K562 (cell line): ENCODE data around the gene PPP6R3. TPM values are rescaled to one million over a fixed set of nuclear protein-coding genes. Genes with fewer than 3 reads are reported as not detected.
A peak's percentile ranks its signal among the peaks of the same experiment; 100 is the strongest.

ENCODE experiments used
- ATAC-seq: fragments of 200-7000 bp; cut with Tn5 transposase; 3 replicates; pipeline ENCODE4 v1.9.1; 2020; ENCODE audit warnings: moderate library complexity
- BruUV-seq: library from RNA; stranded (reverse); fragments of 400-500 nt; replicated peaks from 2 replicates; lab custom pipeline; 2021; lab: Mats Ljungman, UMichigan
- CTCF ChIA-PET: fragments of 300-600 bp; formaldehyde crosslinking; extraction: SDS; loops from one replicate; lab custom pipeline; 2021; ENCODE audit warnings: low intra/inter-chr PET ratio; lab: Yijun Ruan, JAX
- POLR2A ChIA-PET: fragments of 300-600, 350-650 bp; sonication (Branson Sonifier 250); formaldehyde crosslinking; extraction: SDS; loops from one replicate; lab custom pipeline; 2021; ENCODE audit warnings: antibody characterized with exemption, inconsistent platforms; lab: Yijun Ruan, JAX
- DNase-seq, 4 experiments: peaks; one replicate each; pipeline versions ENCODE4 v3.0.0 to v3.0.0-alpha.2; 2011 to 2018; ENCODE audit warnings: low spot score in 3 of 4, mixed read lengths in 3 of 4; ENCODE audit errors: extremely low read depth in 1 of 4
- FAIRE-seq: peaks from 2 replicates; lab custom pipeline; 2011; peaks lifted over from hg19 to GRCh38; lab: Jason Lieb, UNC
- H2AFZ ChIP-seq: 2 replicates; pipeline ENCODE4 v1.6.0; 2011; ENCODE audit warnings: low read depth, low read length, control low read depth, inconsistent platforms
- H3K27ac ChIP-seq: fragments of 200-600 bp; 3 replicates; pipeline ENCODE4 v1.8.0; 2011; ENCODE audit warnings: low read depth, mild to moderate bottlenecking, control low read depth, inconsistent platforms, low read length, moderate library complexity, mixed read lengths; ENCODE audit errors: extremely low read depth
- H3K27me3 ChIP-seq, 2 experiments: fragments of 300-600 bp in 1 of 2; 2 replicates in 1 of 2; 3 replicates in 1 of 2; pipeline versions ENCODE4 v1.6.0 to v1.8.0; 2011; ENCODE audit warnings: inconsistent platforms in 2 of 2, low read length in 2 of 2, mild to moderate bottlenecking in 1 of 2, mixed read lengths in 1 of 2, moderate library complexity in 1 of 2; ENCODE audit not compliant: control insufficient read depth in 2 of 2, insufficient read depth in 2 of 2
- H3K36me3 ChIP-seq: fragments of 300-600 bp; 3 replicates; pipeline ENCODE4 v1.8.0; 2011; ENCODE audit warnings: mild to moderate bottlenecking, low read length, inconsistent platforms; ENCODE audit not compliant: control insufficient read depth, insufficient read depth
- H3K4me1 ChIP-seq, 2 experiments: fragments of 200-600 bp in 1 of 2; replicated peaks in 1 of 2; 2 replicates in 1 of 2; 3 replicates in 1 of 2; pipeline versions ENCODE4 v1.5.1 to v1.8.0; 2011; ENCODE audit warnings: inconsistent platforms in 2 of 2, low read length in 2 of 2, mild to moderate bottlenecking in 1 of 2, mixed read lengths in 1 of 2, moderate library complexity in 1 of 2; ENCODE audit not compliant: control insufficient read depth in 2 of 2, insufficient read depth in 2 of 2
- H3K4me2 ChIP-seq: 2 replicates; pipeline ENCODE4 v1.6.1; 2011; ENCODE audit warnings: low read length, control low read depth, inconsistent platforms, mixed read lengths; ENCODE audit not compliant: insufficient read depth
- H3K4me3 ChIP-seq: fragments of 200-600 bp; sonication (generic), shearing (Covaris generic); 2 replicates; pipeline ENCODE4 v1.5.1; 2016; ENCODE audit warnings: control low read depth, inconsistent platforms
- H3K79me2 ChIP-seq: fragments of 200-600 bp; 3 replicates; pipeline ENCODE4 v1.8.0; 2011; ENCODE audit warnings: low read length, inconsistent platforms; ENCODE audit not compliant: control insufficient read depth, insufficient read depth
- H3K9ac ChIP-seq, 2 experiments: 2 replicates each; pipeline versions ENCODE4 v1.6.0 to v1.6.1; 2011; ENCODE audit warnings: low read depth in 2 of 2, low read length in 2 of 2, control low read depth in 1 of 2, inconsistent platforms in 1 of 2, mild to moderate bottlenecking in 1 of 2, mixed read lengths in 1 of 2; ENCODE audit not compliant: insufficient read depth in 1 of 2
- H3K9me1 ChIP-seq: one replicate; pipeline ENCODE4 v1.6.0; 2011; ENCODE audit warnings: inconsistent platforms, mild to moderate bottlenecking, low read length, moderate library complexity; ENCODE audit not compliant: control insufficient read depth, insufficient read depth
- H3K9me3 ChIP-seq: replicated peaks from 2 replicates; pipeline ENCODE4 v1.5.1; 2011; ENCODE audit warnings: low read depth, low read length, inconsistent platforms; ENCODE audit not compliant: control insufficient read depth, insufficient read depth
- H4K20me1 ChIP-seq: replicated peaks from 2 replicates; pipeline ENCODE4 v1.6.1; 2011; ENCODE audit warnings: low read length, inconsistent platforms, mixed read lengths; ENCODE audit not compliant: control insufficient read depth, insufficient read depth
- BHLHE40 ChIP-seq: IDR thresholded peaks from 2 replicates; pipeline ENCODE4 v1.6.1; 2011; ENCODE audit warnings: low read length, improper control_type of control experiment
- CTBP1 ChIP-seq: fragments of 450-650 bp; IDR thresholded peaks from 2 replicates; pipeline ENCODE4 v1.6.1; 2016; ENCODE audit warnings: borderline replicate concordance
- ETV1 ChIP-seq: fragments of 450-650 bp; conservative IDR thresholded peaks from 2 replicates; pipeline ENCODE4 v1.6.1; 2016; ENCODE audit warnings: missing genetic modification characterization, control low read depth, low read depth, missing compliant biosample characterization
- HLTF ChIP-seq: fragments of 450-650 bp; IDR thresholded peaks from 2 replicates; pipeline ENCODE4 v1.6.1; 2016
- IRF9 ChIP-seq: fragments of 450-650 bp; IDR thresholded peaks from 2 replicates; pipeline ENCODE4 v1.6.1; 2016; ENCODE audit warnings: missing biosample characterization, missing genetic modification characterization
- MAZ ChIP-seq, 2 experiments: fragments of 450-650 bp in 1 of 2; sonication (generic) in 1 of 2; formaldehyde crosslinking; IDR thresholded peaks in 1 of 2; conservative IDR thresholded peaks in 1 of 2; 2 replicates each; pipeline versions ENCODE4 v1.4.0 to v1.5.0; 2020; ENCODE audit warnings: mild to moderate bottlenecking in 1 of 2, missing genetic modification reagents in 1 of 2
- NFIC ChIP-seq: fragments of 450-650 bp; IDR thresholded peaks from 2 replicates; pipeline ENCODE4 v1.6.1; 2017; ENCODE audit warnings: mild to moderate bottlenecking, inconsistent platforms
- PBX2 ChIP-seq, 2 experiments: IDR thresholded peaks in 1 of 2; conservative IDR thresholded peaks in 1 of 2; 2 replicates each; pipeline ENCODE4 v1.6.1; 2016; ENCODE audit warnings: low read depth in 2 of 2, mild to moderate bottlenecking in 1 of 2, missing compliant biosample characterization in 1 of 2, missing genetic modification characterization in 1 of 2, moderate library complexity in 1 of 2
- SOX6 ChIP-seq: fragments of 450-650 bp; IDR thresholded peaks from 2 replicates; pipeline ENCODE4 v1.6.1; 2014; ENCODE audit warnings: mild to moderate bottlenecking
- SUPT5H ChIP-seq: fragments of 450-650 bp; IDR thresholded peaks from 2 replicates; pipeline ENCODE4 v1.6.1; 2016
- WGBS: fragments of 100-300 bp; shearing (Covaris generic); methylation state at CpG from one replicate; pipeline ENCODE4 v1.1.6; 2016; ENCODE audit warnings: low coverage, mixed read lengths; ENCODE audit not compliant: insufficient coverage; ENCODE audit errors: missing lambda C conversion rate; 5-methylcytosine and 5-hydroxymethylcytosine counted together
- in situ Hi-C: fragments of 300-500 bp; cut with MboI; formaldehyde crosslinking; loops from 4 replicates; pipeline ENCODE4 v1.15.0; 2018; ENCODE audit warnings: inconsistent platforms, mixed read lengths
- intact Hi-C: fragments of 100-400 bp; cut with micrococcal nuclease; formaldehyde crosslinking; loops from 2 replicates; pipeline ENCODE4 v1.14.2; 2022
- polyA plus RNA-seq, 8 experiments: library from polyadenylated mRNA; depleted of rRNA in 4 of 8; stranded (reverse) in 5 of 8; unstranded in 3 of 8; fragments of >200 nt; fragmentation: Nextera tagmentation in 2 of 8; fragmentation: Illumina TruSeq in 1 of 8; extraction: Ambion mirVana in 2 of 8; extraction: Trizol in 1 of 8; gene quantifications; 2 replicates each; pipeline versions ENCODE4 v1.2.1 to v1.2.3, GENCODE V29; 2011 to 2014; ENCODE audit warnings: inconsistent platforms in 1 of 8, missing spikeins in 1 of 8
- total RNA-seq, 7 experiments: library from RNA; depleted of rRNA in 6 of 7; stranded (reverse); fragments of >200 nt in 6 of 7; fragmentation: Illumina TruSeq in 2 of 7; extraction: Trizol in 2 of 7; gene quantifications; 2 replicates each; pipeline versions ENCODE4 v1.2.1 to v1.2.3, GENCODE V29; 2011 to 2021; ENCODE audit warnings: low replicate concordance in 1 of 7

Gene PPP6R3
- total and polyA plus RNA-seq, 9 of the 15 experiments (the other 6 are each of a cell fraction or from before 2014, with no cell fraction given) = 20.3 to 117 (median 80.6) TPM

GRCh38 chr11:68658661-68659060 is 198.1 kb downstream of the PPP6R3 start:
- intact Hi-C loops = no loop called here
- no TSS peak for BruUV-seq
- Histone ChIP-seq H3K4me2 (no peak overlapping the region), H3K27me3 (peaks cover 58 to 95% of the 10 kb centered on the region in 2 experiments), H3K9me3 (no peaks in the 10 kb centered on the region), H3K79me2 (no peaks in the 10 kb centered on the region), H4K20me1 (no peaks in the 10 kb centered on the region; the same call in 1 of the 2 replicates), H3K36me3 (no peaks in the 10 kb centered on the region), H2AFZ (no peak overlapping the region), H3K4me3 (no peak overlapping the region), H3K27ac (no peak overlapping the region), H3K4me1 (peaks cover 0 to 8% of the 10 kb centered on the region in 2 experiments; a peak in 2 of 5 replicates), H3K9me1 (no peaks in the 10 kb centered on the region), H3K9ac (0 out of 4 replicates have a peak overlapping the region, but pooled peaks of 1 of the 2 experiments have one; percentile 32)
- WGBS = 39% methylated on average over 11 of the region's 13 CpGs
- FAIRE-seq = no peak
- no peak for DNase-seq
- ChIA-PET POLR2A (interaction anchor here (0.9 to 1.4 kb wide), 3 partner anchors 11 to 199 kb away, joined by 3 to 5 read pairs (median 4); no protein-coding TSS in a partner anchor), CTCF (no interaction called here)
- no peak for TF ChIP-seq IRF9
- ATAC-seq = no peak; the same call in 2 of the 3 replicates
- in situ Hi-C loops = no loop called here

DNA sequence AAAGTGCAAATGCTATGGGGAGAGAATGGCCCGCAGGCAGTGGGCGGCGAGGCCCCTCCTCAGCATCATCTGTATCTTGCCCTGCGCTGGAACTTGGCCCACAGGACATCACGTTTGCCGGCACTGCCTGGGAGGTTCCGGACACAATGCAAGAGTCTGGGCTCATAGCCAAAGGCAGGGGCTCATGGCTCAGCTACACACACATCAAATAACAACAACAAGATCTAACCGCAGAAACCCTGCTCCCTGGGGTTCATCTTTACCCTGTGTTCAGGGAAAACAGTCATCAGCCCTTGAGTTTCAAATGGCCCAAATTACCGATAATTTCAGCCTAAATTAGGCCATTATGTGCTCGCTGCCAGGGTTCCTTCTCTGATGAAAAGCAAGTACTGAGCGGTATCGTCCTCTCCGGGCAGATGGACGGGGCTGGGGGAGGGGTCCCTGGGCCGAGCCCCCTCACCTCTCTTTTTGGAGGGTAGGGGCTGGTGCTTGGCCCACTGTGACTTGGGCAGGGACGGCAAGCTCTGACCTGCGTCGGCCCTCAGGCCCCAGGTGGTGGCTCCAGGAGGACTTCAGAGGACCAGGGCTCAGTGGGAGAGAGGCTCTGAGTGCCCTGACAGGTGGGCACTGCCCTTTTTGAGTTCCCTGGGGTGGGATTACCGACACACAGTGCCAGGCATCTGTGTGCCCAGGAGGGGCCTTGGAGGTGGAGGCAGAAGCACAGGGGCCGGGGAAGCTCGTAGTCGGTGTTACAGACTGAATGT is 198.8 kb downstream of the PPP6R3 start:
- Histone ChIP-seq H3K27ac (no peak overlapping the region), H3K36me3 (no peaks in the 10 kb centered on the region), H3K9me3 (no peaks in the 10 kb centered on the region), H3K27me3 (peaks cover 51 to 96% of the 10 kb centered on the region in 2 experiments), H3K79me2 (no peaks in the 10 kb centered on the region), H3K9ac (no peak overlapping the region; a peak in 1 of 4 replicates), H4K20me1 (no peaks in the 10 kb centered on the region; the same call in 1 of the 2 replicates), H3K4me3 (no peak overlapping the region), H3K9me1 (no peaks in the 10 kb centered on the region), H2AFZ (no peak overlapping the region), H3K4me1 (peaks cover 0 to 8% of the 10 kb centered on the region in 2 experiments; a peak in 2 of 5 replicates), H3K4me2 (no peak overlapping the region)
- BruUV-seq = no TSS peak
- POLR2A ChIA-PET = interaction anchor here (0.9 to 1.4 kb wide), 4 partner anchors 10 to 199 kb away, joined by 3 to 5 read pairs (median 4); no protein-coding TSS in a partner anchor
- in situ Hi-C loops (no loop called here), intact Hi-C loops (no loop called here)
- CTCF ChIA-PET = no interaction called here
- DNase-seq (peak; percentile 30 to 56 (median 44)), FAIRE-seq (peak; percentile 52), ATAC-seq (peak; percentile 75)
- WGBS = 7% methylated on average over 22 of the region's 22 CpGs
- peak; percentile 52; the same call in 1 of the 2 replicates for TF ChIP-seq CTBP1
- TF ChIP-seq MAZ (CRISPR knock-in tag; conservative IDR thresholded peaks at IDR 0.05 in 1 of 2, IDR thresholded peaks at IDR 0.05 in 1 of 2) = 0 out of 4 replicates have a peak, but pooled peaks of 1 of the 2 experiments have one; percentile 18
- TF ChIP-seq ETV1 = peak; percentile 70
- TF ChIP-seq PBX2 (CRISPR knock-in tag; IDR thresholded peaks at IDR 0.05; ENCODE audit: low read depth) = no peak
- TF ChIP-seq PBX2 (tag; conservative IDR thresholded peaks at IDR 0.05; ENCODE audit: low read depth) = no peak
- peak; percentile 42; the same call in 1 of the 2 replicates for TF ChIP-seq SOX6
- no peak for TF ChIP-seq HLTF
- TF ChIP-seq NFIC = peak; percentile 76
- no peak for TF ChIP-seq SUPT5H
- TF ChIP-seq BHLHE40 = peak; percentile 71
